ENCODE measurements around the gene IRF2. TPM values are rescaled to one million over a fixed set of nuclear protein-coding genes. Genes with fewer than 3 reads are reported as not detected.

IRF2 gene
- total RNA-seq, 1 donor from 2014 or later = 27.6 TPM

- Mint-ChIP-seq H3K27me3 (ENCODE audit: unreplicated experiment) (no peaks in the 10 kb centered on the region), H3K4me3 (ENCODE audit: unreplicated experiment) (no peak overlapping the region), H3K4me1 (ENCODE audit: unreplicated experiment) (peaks cover 2% of the 10 kb centered on the region), H3K36me3 (ENCODE audit: low read depth, unreplicated experiment) (peaks cover 15% of the 10 kb centered on the region), H3K27ac (ENCODE audit: unreplicated experiment) (no peak overlapping the region), H3K9me3 (ENCODE audit: unreplicated experiment) (no peaks in the 10 kb centered on the region)
- DNase-seq (ENCODE audit: low spot score) = no peak
- no peak for TF ChIP-seq CTCF (IDR thresholded peaks at IDR 0.05; ENCODE audit: unreplicated experiment)
Measured at GRCh38 chr4:184485279-184485678, 10.9 kb upstream of the IRF2 start.

DNA sequence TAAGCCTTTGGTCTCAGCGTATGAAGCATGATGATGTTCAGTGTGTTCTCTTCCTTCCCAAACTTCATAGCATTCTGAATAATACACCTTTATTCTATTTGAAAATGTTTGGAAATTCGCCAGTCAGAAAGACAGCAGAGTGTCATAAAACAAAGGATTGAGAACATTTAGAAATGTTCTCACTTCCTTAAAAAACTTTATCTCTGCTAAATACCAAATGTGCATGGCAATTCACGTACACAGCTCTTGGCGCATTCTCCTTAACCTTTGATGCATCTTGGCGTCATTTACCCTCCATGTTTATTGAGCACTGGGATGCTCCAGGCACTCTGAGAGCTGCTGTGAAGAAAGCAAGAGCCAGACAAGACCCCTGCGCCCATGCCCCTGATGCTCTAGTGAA is 7.2 kb upstream of the IRF2 start:
- Mint-ChIP-seq H3K27ac (ENCODE audit: unreplicated experiment) (no peak overlapping the region), H3K9me3 (ENCODE audit: unreplicated experiment) (no peaks in the 10 kb centered on the region), H3K27me3 (ENCODE audit: unreplicated experiment) (peaks cover 9% of the 10 kb centered on the region), H3K4me1 (ENCODE audit: unreplicated experiment) (peaks cover 14% of the 10 kb centered on the region), H3K4me3 (ENCODE audit: unreplicated experiment) (no peak overlapping the region), H3K36me3 (ENCODE audit: low read depth, unreplicated experiment) (peaks cover 18% of the 10 kb centered on the region)
- DNase-seq (ENCODE audit: low spot score) = no peak
- no peak for TF ChIP-seq CTCF (IDR thresholded peaks at IDR 0.05; ENCODE audit: unreplicated experiment)

GRCh38 chr4:184479516-184479950 is 5.2 kb upstream of the IRF2 start:
- no peak for DNase-seq (ENCODE audit: low spot score)
- Mint-ChIP-seq H3K9me3 (ENCODE audit: unreplicated experiment) (no peaks in the 10 kb centered on the region), H3K27ac (ENCODE audit: unreplicated experiment) (no peak overlapping the region), H3K4me1 (ENCODE audit: unreplicated experiment) (peaks cover 25% of the 10 kb centered on the region), H3K4me3 (ENCODE audit: unreplicated experiment) (no peak overlapping the region), H3K27me3 (ENCODE audit: unreplicated experiment) (peaks cover 15% of the 10 kb centered on the region), H3K36me3 (ENCODE audit: low read depth, unreplicated experiment) (peaks cover 13% of the 10 kb centered on the region)
- no peak for TF ChIP-seq CTCF (IDR thresholded peaks at IDR 0.05; ENCODE audit: unreplicated experiment)

GRCh38 chr4:184477201-184477999 is 3.0 kb upstream of the IRF2 start:
- Mint-ChIP-seq H3K9me3 (ENCODE audit: unreplicated experiment) (no peaks in the 10 kb centered on the region), H3K27me3 (ENCODE audit: unreplicated experiment) (peaks cover 22% of the 10 kb centered on the region), H3K36me3 (ENCODE audit: low read depth, unreplicated experiment) (peaks cover 9% of the 10 kb centered on the region), H3K4me3 (ENCODE audit: unreplicated experiment) (peak overlapping the region; percentile 26), H3K4me1 (ENCODE audit: unreplicated experiment) (peaks cover 31% of the 10 kb centered on the region), H3K27ac (ENCODE audit: unreplicated experiment) (peak overlapping the region; percentile 64)
- no peak for TF ChIP-seq CTCF (IDR thresholded peaks at IDR 0.05; ENCODE audit: unreplicated experiment)
- no peak for DNase-seq (ENCODE audit: low spot score)

DNA sequence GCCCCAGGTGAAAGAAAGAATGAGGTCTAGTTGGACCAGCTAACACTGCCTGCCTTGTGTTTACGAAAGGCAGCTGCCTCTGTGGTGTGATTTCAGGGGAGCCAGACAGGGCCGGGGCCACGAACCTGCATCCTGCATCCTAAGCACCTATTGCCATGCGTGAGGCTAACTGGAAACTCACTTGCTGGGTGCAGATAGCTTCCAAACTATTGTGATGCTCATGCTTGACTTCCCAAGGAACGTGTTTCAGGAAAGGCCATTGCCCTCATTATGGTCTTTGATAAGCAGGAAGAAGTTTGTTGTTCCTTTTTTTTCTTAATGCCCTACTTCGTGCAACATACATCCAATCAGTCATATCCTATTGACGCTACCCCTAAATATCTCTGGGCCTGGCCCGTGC is 2.3 kb upstream of the IRF2 start:
- no peak for TF ChIP-seq CTCF (IDR thresholded peaks at IDR 0.05; ENCODE audit: unreplicated experiment)
- no peak for DNase-seq (ENCODE audit: low spot score)
- H3K27me3 Mint-ChIP-seq (ENCODE audit: unreplicated experiment) = peaks cover 29% of the 10 kb centered on the region
- H3K9me3 Mint-ChIP-seq (ENCODE audit: unreplicated experiment) = no peaks in the 10 kb centered on the region
- H3K36me3 Mint-ChIP-seq (ENCODE audit: low read depth, unreplicated experiment) = peaks cover 9% of the 10 kb centered on the region
- peak overlapping the region; percentile 64 for H3K27ac Mint-ChIP-seq (ENCODE audit: unreplicated experiment)
- no peak overlapping the region for H3K4me3 Mint-ChIP-seq (ENCODE audit: unreplicated experiment)
- H3K4me1 Mint-ChIP-seq (ENCODE audit: unreplicated experiment) = peaks cover 37% of the 10 kb centered on the region
